IMR-90 (cell line): Measurements from ENCODE around the gene PTGS2. TPM values are rescaled to one million over a fixed set of nuclear protein-coding genes. Genes with fewer than 3 reads are reported as not detected.

ENCODE experiments used
- ATAC-seq: fragments of 200-7000 bp; cut with Tn5 transposase; 2 replicates; pipeline ENCODE4 v1.9.1; 2020; ENCODE audit warnings: low read depth, mild to moderate bottlenecking, moderate library complexity
- BruUV-seq: library from RNA; stranded (reverse); fragments of 400-500 nt; replicated peaks from 2 replicates; lab custom pipeline; 2021; lab: Mats Ljungman, UMichigan
- CTCF ChIA-PET: fragments of 300-600 bp; formaldehyde crosslinking; extraction: SDS; loops from one replicate; lab custom pipeline; 2021; ENCODE audit warnings: antibody characterized with exemption; lab: Yijun Ruan, JAX
- POLR2A ChIA-PET: fragments of 300-600 bp; sonication (Branson Sonifier 250); formaldehyde crosslinking; loops from one replicate; lab custom pipeline; 2022; ENCODE audit warnings: antibody characterized with exemption; ENCODE audit not compliant: unreplicated experiment; lab: Charles Lee
- DNase-seq: peaks from one replicate; pipeline ENCODE4 v3.0.0; 2013
- H2AFZ ChIP-seq: replicated peaks from 2 replicates; pipeline ENCODE3; 2013; ENCODE audit warnings: low read length, mild to moderate bottlenecking; ENCODE audit not compliant: poor library complexity
- H2AK5ac ChIP-seq: 2 replicates; pipeline ENCODE4 v1.6.1; 2013; ENCODE audit warnings: low read depth, low read length, inconsistent platforms
- H2AK9ac ChIP-seq: replicated peaks from 2 replicates; pipeline ENCODE3; 2013; ENCODE audit warnings: mild to moderate bottlenecking, low read depth, low read length, moderate library complexity; ENCODE audit not compliant: poor library complexity
- H2BK120ac ChIP-seq: 2 replicates; pipeline ENCODE4 v1.6.1; 2013; ENCODE audit warnings: low read depth, low read length, inconsistent platforms
- H2BK15ac ChIP-seq: 3 replicates; pipeline ENCODE4 v1.6.1; 2013; ENCODE audit warnings: low read depth, low read length, inconsistent platforms
- H2BK20ac ChIP-seq: 2 replicates; pipeline ENCODE4 v1.6.1; 2013; ENCODE audit warnings: low read depth, mild to moderate bottlenecking, inconsistent platforms, low read length, moderate library complexity
- H2BK5ac ChIP-seq: 2 replicates; pipeline ENCODE4 v1.6.1; 2013; ENCODE audit warnings: mild to moderate bottlenecking, low read depth, low read length, inconsistent platforms; ENCODE audit not compliant: poor library complexity, severe bottlenecking
- H3K14ac ChIP-seq: replicated peaks from 2 replicates; pipeline ENCODE4 v1.6.1; 2013; ENCODE audit warnings: low read depth, low read length, inconsistent platforms
- H3K18ac ChIP-seq: 2 replicates; pipeline ENCODE4 v1.6.1; 2013; ENCODE audit warnings: low read depth, low read length, control low read depth
- H3K23ac ChIP-seq: 2 replicates; pipeline ENCODE4 v1.6.1; 2013; ENCODE audit warnings: low read depth, low read length, inconsistent platforms
- H3K27ac ChIP-seq: 2 replicates; pipeline ENCODE4 v1.5.1; 2013; ENCODE audit warnings: mild to moderate bottlenecking, control low read depth, low read length; ENCODE audit not compliant: insufficient read depth
- H3K27me3 ChIP-seq: 2 replicates; pipeline ENCODE4 v1.6.1; 2013; ENCODE audit warnings: low read length; ENCODE audit not compliant: control insufficient read depth, insufficient read depth
- H3K36me3 ChIP-seq: 2 replicates; pipeline ENCODE4 v1.6.1; 2013; ENCODE audit warnings: low read length, mixed read lengths; ENCODE audit not compliant: control insufficient read depth, insufficient read depth
- H3K4ac ChIP-seq: 2 replicates; pipeline ENCODE4 v1.6.1; 2013; ENCODE audit warnings: low read depth, low read length, inconsistent platforms
- H3K4me1 ChIP-seq: 2 replicates; pipeline ENCODE4 v1.6.1; 2013; ENCODE audit warnings: low read length, mixed read lengths; ENCODE audit not compliant: control insufficient read depth, insufficient read depth
- H3K4me2 ChIP-seq: 2 replicates; pipeline ENCODE4 v1.6.1; 2013; ENCODE audit warnings: low read depth, mild to moderate bottlenecking, control low read depth, low read length, moderate library complexity
- H3K4me3 ChIP-seq: 2 replicates; pipeline ENCODE4 v1.5.1; 2013; ENCODE audit warnings: low read depth, mild to moderate bottlenecking, control low read depth, low read length, moderate library complexity; ENCODE audit not compliant: insufficient read depth
- H3K56ac ChIP-seq: 2 replicates; pipeline ENCODE4 v1.6.1; 2013; ENCODE audit warnings: low read length, inconsistent platforms; ENCODE audit not compliant: insufficient read depth; ENCODE audit errors: extremely low read depth
- H3K79me1 ChIP-seq, 2 experiments: 2 replicates each; pipeline ENCODE4 v1.6.1; 2013; ENCODE audit warnings: low read length in 2 of 2, inconsistent platforms in 1 of 2, low read depth in 1 of 2
- H3K9ac ChIP-seq: 2 replicates; pipeline ENCODE4 v1.6.1; 2013; ENCODE audit warnings: low read depth, low read length, control low read depth
- H3K9me1 ChIP-seq: 2 replicates; pipeline ENCODE4 v1.6.1; 2013; ENCODE audit warnings: low read length, inconsistent platforms; ENCODE audit not compliant: insufficient read depth
- H3K9me3 ChIP-seq: 2 replicates; pipeline ENCODE4 v1.6.1; 2013; ENCODE audit warnings: low read length; ENCODE audit not compliant: control insufficient read depth, insufficient read depth
- H4K20me1 ChIP-seq: 2 replicates; pipeline ENCODE4 v1.6.1; 2013; ENCODE audit warnings: low read length, inconsistent platforms; ENCODE audit not compliant: insufficient read depth
- H4K5ac ChIP-seq: 2 replicates; pipeline ENCODE4 v1.6.1; 2013; ENCODE audit warnings: mild to moderate bottlenecking, low read depth, low read length, control low read depth
- H4K8ac ChIP-seq, 2 experiments: 2 replicates each; pipeline ENCODE4 v1.6.1; 2013; ENCODE audit warnings: low read depth in 2 of 2, low read length in 2 of 2, control low read depth in 1 of 2, inconsistent platforms in 1 of 2
- H4K91ac ChIP-seq: 2 replicates; pipeline ENCODE4 v1.6.1; 2013; ENCODE audit warnings: low read depth, low read length, inconsistent platforms; ENCODE audit not compliant: insufficient read depth
- BHLHE40 ChIP-seq: fragments of 150-350 bp; IDR thresholded peaks from 2 replicates; pipeline ENCODE4 v1.6.1; 2016; ENCODE audit warnings: mild to moderate bottlenecking, low read depth, low read length
- CHD1 ChIP-seq: IDR thresholded peaks from 2 replicates; pipeline ENCODE4 v1.6.1; 2012; ENCODE audit warnings: low read depth, low read length, improper control_type of control experiment
- CTCF ChIP-seq: conservative IDR thresholded peaks from 2 replicates; pipeline ENCODE4 v1.5.1; 2012; ENCODE audit warnings: mild to moderate bottlenecking, low read depth, low read length, improper control_type of control experiment
- ELK1 ChIP-seq: fragments of 150-350 bp; IDR thresholded peaks from 2 replicates; pipeline ENCODE4 v1.6.1; 2016; ENCODE audit warnings: low read depth, mild to moderate bottlenecking, low read length, moderate library complexity, borderline replicate concordance
- MAFK ChIP-seq: IDR thresholded peaks from 2 replicates; pipeline ENCODE4 v1.6.1; 2012; ENCODE audit warnings: low read depth, low read length, improper control_type of control experiment
- MAZ ChIP-seq: IDR thresholded peaks from 2 replicates; pipeline ENCODE4 v1.6.1; 2012; ENCODE audit warnings: low read depth, mild to moderate bottlenecking, low read length, improper control_type of control experiment, moderate library complexity, borderline replicate concordance
- MXI1 ChIP-seq: IDR thresholded peaks from 2 replicates; pipeline ENCODE4 v1.6.1; 2012; ENCODE audit warnings: low read depth, mild to moderate bottlenecking, low read length, moderate library complexity, borderline replicate concordance
- NFE2L2 ChIP-seq: fragments of 150-350 bp; IDR thresholded peaks from 2 replicates; pipeline ENCODE4 v1.6.1; 2016; ENCODE audit warnings: low read depth, mild to moderate bottlenecking, low read length
- POLR2A ChIP-seq: IDR thresholded peaks from 2 replicates; pipeline ENCODE4 v1.6.1; 2012; ENCODE audit warnings: mild to moderate bottlenecking, low read depth, low read length
- RAD21 ChIP-seq: IDR thresholded peaks from 2 replicates; pipeline ENCODE4 v1.6.1; 2012; ENCODE audit warnings: low read length, improper control_type of control experiment
- RCOR1 ChIP-seq: IDR thresholded peaks from 2 replicates; pipeline ENCODE4 v1.6.1; 2012; ENCODE audit warnings: mild to moderate bottlenecking, low read length, improper control_type of control experiment; ENCODE audit not compliant: insufficient replicate concordance
- RFX5 ChIP-seq: IDR thresholded peaks from 2 replicates; pipeline ENCODE4 v1.8.0; 2012; ENCODE audit warnings: low read depth, mild to moderate bottlenecking, low read length, moderate library complexity
- SMC3 ChIP-seq: fragments of 150-350 bp; IDR thresholded peaks from 2 replicates; pipeline ENCODE4 v1.6.1; 2016; ENCODE audit warnings: low read depth, mild to moderate bottlenecking, antibody characterized with exemption, low read length, moderate library complexity
- USF2 ChIP-seq: fragments of 150-350 bp; IDR thresholded peaks from 2 replicates; pipeline ENCODE4 v1.6.1; 2017; ENCODE audit warnings: mild to moderate bottlenecking, antibody characterized with exemption, low read length, low read depth
- WGBS, 2 experiments: methylation state at CpG; one replicate each; pipeline versions ENCODE4 v1.1.5 to v1.1.7; 2013; ENCODE audit warnings: missing lambda C conversion rate in 2 of 2; ENCODE audit not compliant: insufficient read length in 1 of 2; ENCODE audit errors: extremely low coverage in 2 of 2; 5-methylcytosine and 5-hydroxymethylcytosine counted together
- dilution Hi-C: fragments of 300-500 bp; cut with HindIII; formaldehyde crosslinking; loops from one replicate; pipeline ENCODE4 v1.14.3; 2018; ENCODE audit warnings: low sequenced_read_pairs; ENCODE audit not compliant: unreplicated experiment
- in situ Hi-C: fragments of 300-500 bp; cut with MboI; formaldehyde crosslinking; loops from 3 replicates; pipeline ENCODE4 v1.14.3; 2019; ENCODE audit warnings: low sequenced_read_pairs, inconsistent platforms, mixed read lengths
- intact Hi-C: fragments of 100-400 bp; cut with micrococcal nuclease; formaldehyde crosslinking; loops from 2 replicates; pipeline ENCODE4 v1.10.0; 2022
- polyA plus RNA-seq, 3 experiments: library from polyadenylated mRNA; depleted of rRNA; stranded (reverse); fragments of >200 nt; gene quantifications; 2 replicates each; pipeline ENCODE4 v1.2.3, GENCODE V29; 2012; ENCODE audit warnings: low replicate concordance in 1 of 3
- total RNA-seq: library from RNA; depleted of rRNA; stranded (reverse); fragments of >200 nt; gene quantifications from 2 replicates; pipeline ENCODE4 v1.2.3, GENCODE V29; 2012

PTGS2 gene
- total and polyA plus RNA-seq, 2 of the 4 experiments (the other 2 are of a cell fraction): 3.4 to 4.8 TPM

GRCh38 chr1:186679924-186680244, 339 bp downstream of the PTGS2 start:
- Histone ChIP-seq H3K23ac (0 out of 2 replicates have a peak overlapping the region, but pooled peaks have one; percentile 67), H2AK9ac (peak overlapping the region; percentile 30), H3K27ac (peak overlapping the region; percentile 43; the same call in 1 of the 2 replicates), H3K4me2 (peak overlapping the region; percentile 95), H4K20me1 (no peaks in the 10 kb centered on the region; the same call in 1 of the 2 replicates), H3K14ac (no peak overlapping the region), H3K79me1 (no peaks in the 10 kb centered on the region), H2BK20ac (0 out of 2 replicates have a peak overlapping the region, but pooled peaks have one; percentile 5), H3K9me1 (no peaks in the 10 kb centered on the region), H3K27me3 (no peaks in the 10 kb centered on the region), H3K56ac (0 out of 2 replicates have a peak overlapping the region, but pooled peaks have one; percentile 19), H2BK120ac (peak overlapping the region; percentile 67; the same call in 1 of the 2 replicates), H3K4me3 (peak overlapping the region; percentile 65), H2AFZ (peak overlapping the region; percentile 92), H2BK5ac (no peak overlapping the region), H2BK15ac (no peak overlapping the region), H4K5ac (no peak overlapping the region; the same call in 1 of the 2 replicates), H4K91ac (no peak overlapping the region), H3K36me3 (peaks cover 2% of the 10 kb centered on the region; the same call in 1 of the 2 replicates), H3K9me3 (no peaks in the 10 kb centered on the region), H3K9ac (peak overlapping the region; percentile 79), H2AK5ac (no peak overlapping the region), H4K8ac (peak overlapping the region in 1 of 2 experiments; percentile 31; a peak in 1 of 4 replicates), H3K4ac (peak overlapping the region; percentile 44), H3K4me1 (no peaks in the 10 kb centered on the region), H3K18ac (no peak overlapping the region)
- ChIA-PET POLR2A (no interaction called here), CTCF (interaction anchor here (0.6 to 1.2 kb wide), 6 partner anchors 12 to 237 kb away, joined by 3 to 5 read pairs (median 3); no protein-coding TSS in a partner anchor)
- in situ Hi-C loops (loop anchor here (5.0 to 10.0 kb wide), 2 partner anchors 198 to 305 kb away; no protein-coding TSS in a partner anchor), dilution Hi-C loops (no loop called here), intact Hi-C loops (loop anchor here (1.0 to 5.0 kb wide), 3 partner anchors 73 to 306 kb away; partner anchors contain the start of gene PLA2G4A)
- ATAC-seq (peak; percentile 31), DNase-seq (no peak)
- BruUV-seq: TSS peak; percentile 90
- 1% methylated on average over 9 of the region's 15 CpGs; no CpG with 5 or more reads in 1 of the 2 experiments for WGBS, 2 experiments
- TF ChIP-seq RFX5 (no peak), NFE2L2 (no peak), MAZ (no peak), CHD1 (no peak), ELK1 (no peak), RCOR1 (no peak), CTCF (no peak), MAFK (no peak), RAD21 (no peak), SMC3 (no peak), BHLHE40 (no peak), USF2 (no peak), POLR2A (no peak), MXI1 (no peak)
